Neural crest cell (in vitro differentiated cells): ENCODE measurements around the gene OSBP. TPM values are rescaled to one million over a fixed set of nuclear protein-coding genes. Genes with fewer than 3 reads are reported as not detected.

Experiments used
- DNase-seq: peaks from one replicate; pipeline ENCODE4 v3.0.0; 2021; ENCODE audit warnings: low read depth, mixed read lengths, low spot score
- H3K27ac Mint-ChIP-seq: one replicate; pipeline ENCODE4 v1.8.0; 2021; ENCODE audit warnings: mild to moderate bottlenecking, mixed read lengths; ENCODE audit not compliant: unreplicated experiment
- H3K27me3 Mint-ChIP-seq: 2 replicates; pipeline ENCODE4 v1.8.0; 2021; ENCODE audit warnings: low read depth, mild to moderate bottlenecking, mixed read lengths
- H3K36me3 Mint-ChIP-seq: 2 replicates; pipeline ENCODE4 v1.8.0; 2021; ENCODE audit warnings: low read depth, mild to moderate bottlenecking, mixed read lengths
- H3K4me1 Mint-ChIP-seq: 2 replicates; pipeline ENCODE4 v1.8.0; 2021; ENCODE audit warnings: mixed read lengths
- H3K4me3 Mint-ChIP-seq: one replicate; pipeline ENCODE4 v1.8.0; 2021; ENCODE audit warnings: mild to moderate bottlenecking, mixed read lengths
- H3K9me3 Mint-ChIP-seq: 2 replicates; pipeline ENCODE4 v1.8.0; 2021; ENCODE audit warnings: mixed read lengths
- total RNA-seq: library from RNA; stranded (reverse); gene quantifications from 2 replicates; pipeline ENCODE4 v1.2.1, GENCODE V29; 2021
- TF ChIP-seq, protein P1 (sequence below): fragments of 200-600 bp; sonication (generic); conservative IDR thresholded peaks from 2 replicates; pipeline ENCODE4 v1.5.0; 2021; ENCODE audit warnings: antibody characterized with exemption, mild to moderate bottlenecking

The OSBP gene
- total RNA-seq, 1 donor from 2014 or later, result 30.5 TPM

DNA sequence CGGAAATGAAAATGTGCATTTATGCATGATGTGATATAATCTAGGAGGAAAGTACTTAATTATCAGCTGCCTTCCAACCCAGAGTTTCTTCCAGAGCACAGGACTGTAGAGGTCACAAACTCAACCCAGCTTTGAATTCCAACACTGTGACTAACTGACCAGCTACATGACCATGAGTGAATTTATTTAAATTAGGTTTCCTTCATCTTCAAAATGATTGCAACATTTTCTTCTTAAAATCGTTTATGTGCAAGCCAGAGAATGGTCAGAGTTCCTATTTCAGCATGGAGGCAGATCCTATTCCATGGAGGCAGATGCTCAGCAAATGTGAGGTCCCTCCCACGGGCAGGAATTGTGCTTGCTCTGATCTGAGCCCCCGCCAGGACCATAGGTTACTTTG lies 42.4 kb downstream of the OSBP start:
- peaks cover 4% of the 10 kb centered on the region for H3K36me3 Mint-ChIP-seq
- no peaks in the 10 kb centered on the region for H3K4me1 Mint-ChIP-seq
- no peak for DNase-seq
- no peaks in the 10 kb centered on the region for H3K27me3 Mint-ChIP-seq
- TF ChIP-seq, protein P1, sequence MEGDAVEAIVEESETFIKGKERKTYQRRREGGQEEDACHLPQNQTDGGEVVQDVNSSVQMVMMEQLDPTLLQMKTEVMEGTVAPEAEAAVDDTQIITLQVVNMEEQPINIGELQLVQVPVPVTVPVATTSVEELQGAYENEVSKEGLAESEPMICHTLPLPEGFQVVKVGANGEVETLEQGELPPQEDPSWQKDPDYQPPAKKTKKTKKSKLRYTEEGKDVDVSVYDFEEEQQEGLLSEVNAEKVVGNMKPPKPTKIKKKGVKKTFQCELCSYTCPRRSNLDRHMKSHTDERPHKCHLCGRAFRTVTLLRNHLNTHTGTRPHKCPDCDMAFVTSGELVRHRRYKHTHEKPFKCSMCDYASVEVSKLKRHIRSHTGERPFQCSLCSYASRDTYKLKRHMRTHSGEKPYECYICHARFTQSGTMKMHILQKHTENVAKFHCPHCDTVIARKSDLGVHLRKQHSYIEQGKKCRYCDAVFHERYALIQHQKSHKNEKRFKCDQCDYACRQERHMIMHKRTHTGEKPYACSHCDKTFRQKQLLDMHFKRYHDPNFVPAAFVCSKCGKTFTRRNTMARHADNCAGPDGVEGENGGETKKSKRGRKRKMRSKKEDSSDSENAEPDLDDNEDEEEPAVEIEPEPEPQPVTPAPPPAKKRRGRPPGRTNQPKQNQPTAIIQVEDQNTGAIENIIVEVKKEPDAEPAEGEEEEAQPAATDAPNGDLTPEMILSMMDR, result no peak
- no peaks in the 10 kb centered on the region for H3K9me3 Mint-ChIP-seq
- H3K27ac Mint-ChIP-seq, result no peak overlapping the region
- no peak overlapping the region for H3K4me3 Mint-ChIP-seq

DNA sequence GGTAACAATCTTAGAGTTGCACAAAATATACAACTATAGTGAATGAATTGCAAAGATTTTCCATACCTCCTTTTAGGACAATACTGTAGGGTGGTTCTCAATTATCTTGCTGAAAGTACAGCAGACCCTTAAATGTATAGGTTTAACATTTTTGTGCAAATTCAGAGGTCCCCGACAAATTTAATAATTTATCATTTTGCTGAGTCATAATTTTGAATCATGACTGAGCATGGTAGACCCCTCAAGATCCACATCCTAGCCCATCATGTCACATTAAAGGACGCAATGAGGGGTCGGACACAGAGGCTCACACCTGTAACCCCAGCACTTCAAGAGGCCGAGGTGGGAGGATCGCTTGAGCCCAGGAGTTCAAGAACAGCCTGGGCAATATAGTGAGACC lies 43.5 kb downstream of the OSBP start:
- no peaks in the 10 kb centered on the region for H3K9me3 Mint-ChIP-seq
- H3K4me1 Mint-ChIP-seq, result no peaks in the 10 kb centered on the region
- H3K36me3 Mint-ChIP-seq, result no peaks in the 10 kb centered on the region
- no peaks in the 10 kb centered on the region for H3K27me3 Mint-ChIP-seq
- H3K4me3 Mint-ChIP-seq, result no peak overlapping the region
- no peak for DNase-seq
- H3K27ac Mint-ChIP-seq, result no peak overlapping the region
- TF ChIP-seq, protein P1, result no peak

DNA sequence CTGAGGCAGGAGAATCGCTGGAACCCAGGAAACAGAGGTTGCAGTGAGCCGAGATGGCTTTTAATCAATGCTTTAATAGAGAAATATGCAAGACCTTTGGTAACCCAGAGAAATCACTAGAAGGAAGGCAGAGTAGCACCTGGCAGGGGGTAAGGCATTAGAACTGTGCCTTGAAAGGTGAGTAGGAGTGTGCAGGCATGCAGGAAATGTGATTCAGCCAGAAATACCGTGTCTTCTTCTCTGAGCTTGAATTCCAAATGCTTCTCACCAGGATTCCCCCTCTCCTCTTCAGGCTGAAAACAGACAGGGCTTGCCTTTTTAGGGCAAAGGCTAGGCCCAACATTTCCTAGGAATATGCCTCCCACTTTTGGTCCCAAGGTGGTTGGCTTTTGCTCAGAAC lies 53.3 kb downstream of the OSBP start:
- Mint-ChIP-seq H3K4me3 (peak overlapping the region; percentile 58), H3K27me3 (peaks cover 33% of the 10 kb centered on the region), H3K36me3 (peaks cover 4% of the 10 kb centered on the region), H3K4me1 (peaks cover 35% of the 10 kb centered on the region), H3K27ac (no peak overlapping the region), H3K9me3 (peaks cover 2% of the 10 kb centered on the region)
- DNase-seq, result no peak
- TF ChIP-seq, protein P1, result no peak

DNA sequence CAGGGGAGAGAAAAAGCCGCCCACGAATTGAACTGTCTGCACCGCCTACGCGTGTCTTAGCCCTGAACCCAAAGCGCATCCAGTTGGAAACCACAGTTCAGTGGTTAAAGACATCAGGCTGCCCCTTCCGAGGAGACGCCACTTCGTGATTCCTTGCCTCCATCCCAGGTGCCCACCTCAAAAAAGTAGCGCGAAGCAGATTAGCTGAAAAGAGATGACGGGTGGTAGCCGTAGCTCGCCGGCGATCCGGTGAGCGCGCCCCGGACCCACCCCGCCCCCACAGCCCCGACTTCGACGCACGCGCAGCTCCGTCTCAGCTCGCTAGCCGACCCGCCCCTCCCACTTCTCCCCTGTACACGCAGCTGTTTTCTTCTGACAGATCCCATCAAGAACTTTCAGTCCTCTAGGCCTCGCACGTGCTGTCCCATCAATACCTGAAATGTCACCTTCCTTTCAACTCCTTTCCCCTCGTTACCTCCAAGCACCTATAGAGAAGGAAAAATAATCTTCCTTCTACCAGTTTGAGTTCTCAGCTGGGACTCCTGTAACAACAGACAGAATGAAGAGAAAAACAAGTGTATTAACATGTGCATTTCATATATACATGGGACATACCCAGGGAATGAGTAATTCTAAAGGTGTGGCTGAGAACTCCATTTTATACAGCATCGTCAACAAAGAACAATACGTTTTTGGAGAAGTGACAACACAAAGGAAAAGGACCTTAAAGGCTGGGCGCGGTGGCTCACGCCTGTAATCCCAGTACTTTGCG lies 54.7 kb downstream of the OSBP start:
- Mint-ChIP-seq H3K27me3 (peaks cover 43% of the 10 kb centered on the region), H3K9me3 (peaks cover 2% of the 10 kb centered on the region), H3K4me1 (peaks cover 42% of the 10 kb centered on the region), H3K36me3 (peaks cover 8% of the 10 kb centered on the region), H3K4me3 (peak overlapping the region; percentile 99), H3K27ac (peak overlapping the region; percentile 95)
- peak; percentile 67 for DNase-seq
- TF ChIP-seq, protein P1, result no peak

DNA sequence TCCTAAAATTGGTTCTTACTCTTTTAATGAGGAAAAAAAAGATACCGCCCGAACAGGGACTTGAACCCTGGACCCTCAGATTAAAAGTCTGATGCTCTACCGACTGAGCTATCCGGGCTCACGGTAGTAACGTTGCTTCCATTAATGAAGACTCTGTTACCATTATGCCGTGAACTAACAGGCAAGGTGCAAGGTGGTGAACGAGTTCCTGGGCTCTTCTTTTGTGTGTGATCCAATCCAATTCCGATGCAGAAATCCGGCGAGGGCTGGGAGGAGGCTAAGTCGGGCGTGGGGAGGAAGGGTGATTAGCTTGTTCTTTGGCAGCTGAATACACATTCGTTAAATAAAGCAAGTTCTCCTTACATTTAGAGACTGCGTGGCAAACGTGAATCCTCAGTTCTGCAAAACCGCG lies 55.3 kb downstream of the OSBP start:
- peak; percentile 86 for DNase-seq
- TF ChIP-seq, protein P1, result no peak
- peaks cover 43% of the 10 kb centered on the region for H3K4me1 Mint-ChIP-seq
- peak overlapping the region; percentile 95 for H3K27ac Mint-ChIP-seq
- H3K27me3 Mint-ChIP-seq, result peaks cover 44% of the 10 kb centered on the region
- H3K4me3 Mint-ChIP-seq, result peak overlapping the region; percentile 99
- H3K9me3 Mint-ChIP-seq, result peaks cover 2% of the 10 kb centered on the region
- peaks cover 8% of the 10 kb centered on the region for H3K36me3 Mint-ChIP-seq
